ENCODE measurements around the gene ABCC6.
"Not testable (repeated sequence)": the region's sequence is repeated elsewhere in the genome, so short reads cannot be mapped to it uniquely, and the experiment has no call there.

Gene ABCC6

GRCh38 chr16:16154281-16154951, 68.9 kb downstream of the ABCC6 start:
- Histone ChIP-seq H3K4me2 (ENCODE audit: low read depth, low read length, poor library complexity, severe bottlenecking) (no peak overlapping the region), H3K79me2 (ENCODE audit: insufficient read depth, low read length) (no peaks in the 10 kb centered on the region), H4K20me1 (ENCODE audit: low read depth, low read length) (no peaks in the 10 kb centered on the region), H3K27ac (ENCODE audit: low read depth, low read length) (no peak overlapping the region), H3K9me3 (ENCODE audit: insufficient read depth, low read length) (no peaks in the 10 kb centered on the region), H3K4me3 (ENCODE audit: insufficient read depth, low read length, poor library complexity, severe bottlenecking) (no peak overlapping the region), H3K9me2 (replicated peaks; ENCODE audit: insufficient read depth, low read length) (no peaks in the 10 kb centered on the region), H3K36me3 (ENCODE audit: low read length) (no peaks in the 10 kb centered on the region), H3F3A (ENCODE audit: insufficient read depth) (no peaks in the 10 kb centered on the region), H3K9ac (ENCODE audit: low read length) (no peak overlapping the region), H2AFZ (ENCODE audit: low read depth, low read length, severe bottlenecking) (no peak overlapping the region), H3K27me3 (ENCODE audit: low read length) (no peaks in the 10 kb centered on the region)
- TF ChIP-seq EZH2phosphoT487 (conservative IDR thresholded peaks at IDR 0.05; ENCODE audit: low read length) (no peak), CTCF (IDR thresholded peaks at IDR 0.05; ENCODE audit: insufficient read depth, low read length, poor library complexity, severe bottlenecking) (no peak)

- H3K36me3 ChIP-seq (ENCODE audit: low read length); H3K9ac ChIP-seq (ENCODE audit: low read length); H3K9me2 ChIP-seq (replicated peaks; ENCODE audit: insufficient read depth, low read length); H2AFZ ChIP-seq (ENCODE audit: low read depth, low read length, severe bottlenecking); H3K27ac ChIP-seq (ENCODE audit: low read depth, low read length); H3K4me3 ChIP-seq (ENCODE audit: insufficient read depth, low read length, poor library complexity, severe bottlenecking); H3F3A ChIP-seq (ENCODE audit: insufficient read depth); H4K20me1 ChIP-seq (ENCODE audit: low read depth, low read length); H3K79me2 ChIP-seq (ENCODE audit: insufficient read depth, low read length); H3K9me3 ChIP-seq (ENCODE audit: insufficient read depth, low read length); H3K4me2 ChIP-seq (ENCODE audit: low read depth, low read length, poor library complexity, severe bottlenecking); H3K27me3 ChIP-seq (ENCODE audit: low read length): not testable (repeated sequence)
These were observed 70.3 kb downstream of the ABCC6 start for GRCh38 chr16:16153000-16153399.

- Histone ChIP-seq H3K79me2 (ENCODE audit: insufficient read depth, low read length) (no peaks in the 10 kb centered on the region), H3K27me3 (ENCODE audit: low read length) (no peaks in the 10 kb centered on the region), H3K9me2 (replicated peaks; ENCODE audit: insufficient read depth, low read length) (no peaks in the 10 kb centered on the region), H3K4me3 (ENCODE audit: insufficient read depth, low read length, poor library complexity, severe bottlenecking) (no peak overlapping the region), H3K36me3 (ENCODE audit: low read length) (no peaks in the 10 kb centered on the region), H3K9me3 (ENCODE audit: insufficient read depth, low read length) (no peaks in the 10 kb centered on the region), H3F3A (ENCODE audit: insufficient read depth) (no peaks in the 10 kb centered on the region), H3K27ac (ENCODE audit: low read depth, low read length) (no peak overlapping the region), H3K9ac (ENCODE audit: low read length) (no peak overlapping the region), H3K4me2 (ENCODE audit: low read depth, low read length, poor library complexity, severe bottlenecking) (no peak overlapping the region), H2AFZ (ENCODE audit: low read depth, low read length, severe bottlenecking) (no peak overlapping the region), H4K20me1 (ENCODE audit: low read depth, low read length) (no peaks in the 10 kb centered on the region)
- TF ChIP-seq EZH2phosphoT487 (conservative IDR thresholded peaks at IDR 0.05; ENCODE audit: low read length) (no peak), CTCF (IDR thresholded peaks at IDR 0.05; ENCODE audit: insufficient read depth, low read length, poor library complexity, severe bottlenecking) (no peak)
These were observed 72.0 kb downstream of the ABCC6 start for GRCh38 chr16:16151315-16151714.

GRCh38 chr16:16150878-16151152, 72.5 kb downstream of the ABCC6 start:
- Histone ChIP-seq H3K9me3 (ENCODE audit: insufficient read depth, low read length) (no peaks in the 10 kb centered on the region), H4K20me1 (ENCODE audit: low read depth, low read length) (no peaks in the 10 kb centered on the region), H3K36me3 (ENCODE audit: low read length) (no peaks in the 10 kb centered on the region), H3K27me3 (ENCODE audit: low read length) (no peaks in the 10 kb centered on the region), H3F3A (ENCODE audit: insufficient read depth) (no peaks in the 10 kb centered on the region), H3K79me2 (ENCODE audit: insufficient read depth, low read length) (no peaks in the 10 kb centered on the region), H3K27ac (ENCODE audit: low read depth, low read length) (no peak overlapping the region), H3K9ac (ENCODE audit: low read length) (no peak overlapping the region), H3K9me2 (replicated peaks; ENCODE audit: insufficient read depth, low read length) (no peaks in the 10 kb centered on the region), H2AFZ (ENCODE audit: low read depth, low read length, severe bottlenecking) (no peak overlapping the region), H3K4me2 (ENCODE audit: low read depth, low read length, poor library complexity, severe bottlenecking) (no peak overlapping the region), H3K4me3 (ENCODE audit: insufficient read depth, low read length, poor library complexity, severe bottlenecking) (no peak overlapping the region)
- no peak for TF ChIP-seq CTCF (IDR thresholded peaks at IDR 0.05; ENCODE audit: insufficient read depth, low read length, poor library complexity, severe bottlenecking)
- no peak for TF ChIP-seq EZH2phosphoT487 (conservative IDR thresholded peaks at IDR 0.05; ENCODE audit: low read length)
